Epithelial cell of esophagus (primary cell): ENCODE data around the gene ALDH7A1.

Experiments
- DNase-seq: peaks from one replicate; pipeline ENCODE4 v3.0.0; 2010; ENCODE audit warnings: low read depth
- H3K4me3 ChIP-seq: 2 replicates; pipeline ENCODE4 v1.5.1; 2011; ENCODE audit warnings: mild to moderate bottlenecking, low read length, control low read depth
- TF ChIP-seq, protein P1 (sequence below): IDR thresholded peaks from 2 replicates; pipeline ENCODE4 v1.5.1; 2011; ENCODE audit warnings: low read depth, mild to moderate bottlenecking, low read length, control low read depth, inconsistent platforms; ENCODE audit not compliant: insufficient read depth; ENCODE audit errors: missing control alignments

Gene ALDH7A1

DNA sequence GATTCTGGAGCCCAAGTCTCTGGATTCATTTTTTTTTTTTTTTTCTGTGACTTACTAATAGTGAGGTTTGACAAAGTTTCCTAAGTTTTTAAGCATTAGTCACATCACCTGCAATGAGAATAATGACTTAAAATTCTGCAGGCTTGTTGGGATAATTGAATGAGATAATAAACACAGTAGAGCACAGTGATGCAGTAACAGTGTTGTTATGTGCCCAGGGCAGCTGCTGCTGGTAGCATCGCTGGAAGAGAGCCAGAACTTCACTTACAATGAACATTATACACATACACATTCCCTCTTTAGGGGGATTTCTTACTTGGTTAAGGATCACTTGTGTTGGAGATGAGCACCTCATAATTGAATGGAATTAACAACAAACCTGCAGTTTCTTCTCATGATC lies 78.9 kb downstream of the ALDH7A1 start:
- no peak overlapping the region for H3K4me3 ChIP-seq
- peak; percentile 81 for DNase-seq
- TF ChIP-seq, protein P1, sequence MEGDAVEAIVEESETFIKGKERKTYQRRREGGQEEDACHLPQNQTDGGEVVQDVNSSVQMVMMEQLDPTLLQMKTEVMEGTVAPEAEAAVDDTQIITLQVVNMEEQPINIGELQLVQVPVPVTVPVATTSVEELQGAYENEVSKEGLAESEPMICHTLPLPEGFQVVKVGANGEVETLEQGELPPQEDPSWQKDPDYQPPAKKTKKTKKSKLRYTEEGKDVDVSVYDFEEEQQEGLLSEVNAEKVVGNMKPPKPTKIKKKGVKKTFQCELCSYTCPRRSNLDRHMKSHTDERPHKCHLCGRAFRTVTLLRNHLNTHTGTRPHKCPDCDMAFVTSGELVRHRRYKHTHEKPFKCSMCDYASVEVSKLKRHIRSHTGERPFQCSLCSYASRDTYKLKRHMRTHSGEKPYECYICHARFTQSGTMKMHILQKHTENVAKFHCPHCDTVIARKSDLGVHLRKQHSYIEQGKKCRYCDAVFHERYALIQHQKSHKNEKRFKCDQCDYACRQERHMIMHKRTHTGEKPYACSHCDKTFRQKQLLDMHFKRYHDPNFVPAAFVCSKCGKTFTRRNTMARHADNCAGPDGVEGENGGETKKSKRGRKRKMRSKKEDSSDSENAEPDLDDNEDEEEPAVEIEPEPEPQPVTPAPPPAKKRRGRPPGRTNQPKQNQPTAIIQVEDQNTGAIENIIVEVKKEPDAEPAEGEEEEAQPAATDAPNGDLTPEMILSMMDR: no peak

DNA sequence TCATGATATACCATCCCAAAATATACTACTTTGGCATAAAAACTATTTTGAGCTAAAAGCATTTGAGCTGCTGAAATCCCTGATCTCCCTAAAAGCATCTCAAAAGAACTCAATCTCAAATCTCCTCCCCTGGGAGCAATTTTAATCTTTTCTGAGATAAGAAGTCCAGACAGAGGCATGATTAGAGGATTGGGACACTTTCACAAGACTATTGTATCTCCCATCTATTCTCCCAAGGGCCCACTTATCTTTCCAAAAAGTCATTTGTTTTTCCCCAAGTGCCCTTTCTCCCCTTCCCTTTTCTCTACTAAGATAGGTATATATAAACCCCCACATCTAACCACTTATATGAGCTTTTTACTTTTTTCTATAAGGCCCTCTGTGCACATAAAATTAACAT lies 79.7 kb downstream of the ALDH7A1 start:
- DNase-seq: no peak
- no peak overlapping the region for H3K4me3 ChIP-seq
- TF ChIP-seq, protein P1: no peak

DNA sequence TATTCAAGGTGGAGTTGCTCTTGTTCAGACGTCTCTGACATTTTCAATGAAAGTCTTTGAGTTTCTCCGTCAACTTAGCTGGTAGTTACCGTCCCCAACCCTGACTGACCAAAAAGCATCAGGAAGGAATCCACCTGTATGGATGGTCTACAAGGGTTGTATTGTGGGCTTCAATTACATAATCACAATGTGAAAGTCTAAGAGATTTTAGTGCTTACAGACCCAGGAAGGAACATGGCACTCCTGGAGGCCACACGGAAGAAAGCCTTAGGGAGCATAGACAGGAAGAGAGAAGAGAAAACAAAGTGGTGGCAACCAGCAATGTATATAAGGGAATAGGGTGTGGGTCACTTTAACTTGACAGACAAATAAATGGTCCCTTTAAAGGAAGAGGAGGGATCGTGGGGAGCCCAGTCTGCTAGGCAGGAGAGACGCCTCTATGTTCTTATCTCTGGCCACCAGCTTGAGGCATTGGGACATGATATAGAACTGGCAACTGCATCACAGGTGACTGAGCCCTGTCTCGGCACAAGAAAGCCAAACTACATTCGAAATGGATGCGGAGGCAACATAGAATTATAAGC lies 80.4 kb downstream of the ALDH7A1 start:
- TF ChIP-seq, protein P1: no peak
- no peak for DNase-seq

DNA sequence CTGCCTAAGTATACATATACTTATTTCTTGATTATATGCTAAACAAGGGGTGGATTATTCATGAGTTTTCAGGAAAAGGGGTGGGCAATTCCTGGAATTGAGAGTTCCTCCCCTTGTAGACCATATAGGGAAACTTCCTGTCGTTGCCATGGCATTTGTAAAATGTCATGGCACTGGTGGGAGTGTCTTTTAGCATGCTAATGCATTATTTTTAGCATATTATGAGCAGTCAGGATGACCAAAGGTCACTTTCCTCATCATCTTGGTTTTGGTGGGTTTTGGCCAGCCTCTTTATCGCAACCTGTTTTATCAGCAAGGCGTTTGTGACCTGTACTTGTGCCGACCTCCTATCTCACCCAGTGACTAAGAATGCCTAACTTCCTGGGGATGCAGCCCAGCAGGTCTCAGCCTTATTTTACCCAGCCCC lies 80.9 kb downstream of the ALDH7A1 start:
- no peak for DNase-seq
- no peak overlapping the region for H3K4me3 ChIP-seq
- TF ChIP-seq, protein P1: no peak

More for the DNA sequence above, 80.4 kb downstream of the ALDH7A1 start:
- H3K4me3 ChIP-seq: no peak overlapping the region

DNA sequence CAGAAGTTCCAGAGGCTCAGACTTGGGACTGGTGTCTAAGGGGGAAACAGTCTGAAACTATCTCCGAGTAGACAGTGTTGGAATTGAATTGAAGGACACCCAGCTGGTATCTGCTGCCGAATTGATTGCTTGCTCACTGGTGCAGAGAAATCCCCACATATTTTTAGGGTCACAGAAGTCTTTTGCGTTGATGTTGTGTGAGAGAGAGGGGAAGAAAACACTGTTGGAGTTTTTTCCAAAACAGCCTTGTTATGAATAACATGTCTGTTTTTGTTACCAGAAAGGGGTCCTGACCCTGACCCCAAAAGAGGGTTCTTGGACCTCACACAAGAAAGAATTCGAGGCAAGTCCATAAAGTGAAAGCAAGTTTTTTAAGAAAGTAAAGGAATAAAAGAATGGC lies 81.3 kb downstream of the ALDH7A1 start:
- no peak overlapping the region for H3K4me3 ChIP-seq
- DNase-seq: no peak
- TF ChIP-seq, protein P1: no peak

DNA sequence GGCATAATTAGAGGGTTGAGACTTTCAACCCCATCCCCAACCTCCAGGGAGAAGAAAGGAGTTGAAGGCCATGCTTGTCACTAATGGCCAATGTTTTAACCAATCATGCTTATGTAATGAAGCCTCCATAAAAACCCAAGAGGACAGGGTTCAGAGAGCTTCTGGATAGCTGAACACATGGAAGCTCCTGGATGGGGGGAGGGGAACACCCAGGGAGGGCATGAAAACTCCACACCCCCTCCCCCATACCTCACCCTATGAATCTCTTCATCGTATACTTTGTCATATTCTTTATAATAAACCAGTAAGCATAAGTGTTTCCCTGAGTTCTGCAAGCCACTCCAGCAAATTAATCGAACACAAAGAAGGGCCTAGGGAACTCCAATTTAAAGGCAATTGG lies 81.7 kb downstream of the ALDH7A1 start:
- no peak overlapping the region for H3K4me3 ChIP-seq
- DNase-seq: no peak
- TF ChIP-seq, protein P1: no peak

DNA sequence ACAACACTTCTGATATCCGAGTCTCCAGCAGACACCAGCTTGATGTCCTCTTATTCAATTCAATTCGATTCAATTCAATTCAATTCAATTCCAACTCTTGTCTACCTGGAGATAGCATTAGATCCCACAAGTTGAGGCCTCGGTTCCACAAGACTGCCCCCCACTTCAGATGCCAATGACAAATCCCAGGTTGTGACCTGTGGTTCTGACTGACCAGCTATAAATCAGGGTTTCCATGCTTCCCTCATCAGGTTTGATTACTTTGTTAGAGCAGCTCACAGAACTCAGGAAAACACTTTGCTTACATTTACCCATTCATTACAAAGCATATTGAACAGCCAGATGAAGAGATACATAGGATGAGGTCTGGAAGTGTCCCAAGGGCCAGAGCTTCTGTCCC lies 82.6 kb downstream of the ALDH7A1 start:
- TF ChIP-seq, protein P1: no peak
- H3K4me3 ChIP-seq: no peak overlapping the region
- DNase-seq: no peak
